Colonic mucosa (tissue), 4 donors: ENCODE data around the gene AFF2. TPM values are rescaled to one million over a fixed set of nuclear protein-coding genes. Genes with fewer than 3 reads are reported as not detected.

ENCODE experiments used
- DNase-seq: peaks from one replicate; pipeline ENCODE4 v3.0.0-alpha.2; 2020
- H3K27ac ChIP-seq: fragments of 200-600 bp; one replicate; pipeline ENCODE4 v1.8.0; 2021
- H3K27me3 ChIP-seq: fragments of 200-600 bp; one replicate; pipeline ENCODE4 v1.8.0; 2021
- H3K36me3 ChIP-seq: fragments of 200-600 bp; one replicate; pipeline ENCODE4 v1.8.0; 2021
- H3K4me1 ChIP-seq: fragments of 200-600 bp; one replicate; pipeline ENCODE4 v1.8.0; 2021; ENCODE audit warnings: mild to moderate bottlenecking
- H3K4me3 ChIP-seq: fragments of 200-600 bp; one replicate; pipeline ENCODE4 v1.8.0; 2021
- H3K9ac ChIP-seq, 2 donors: one replicate each; pipeline ENCODE4 v1.7.0; 2013; ENCODE audit warnings: control low read depth in 2 of 2, low read depth in 2 of 2, low read length in 2 of 2
- H3K9me3 ChIP-seq: fragments of 200-600 bp; one replicate; pipeline ENCODE4 v1.8.0; 2021
- intact Hi-C: fragments of 100-400 bp; cut with DNase I; formaldehyde crosslinking; loops from one replicate; pipeline ENCODE4 v1.14.1; 2022
- total RNA-seq, 2 donors: library from RNA; stranded (reverse); fragmentation: NEBNext Ultra II Directional in 1 of 2; extraction: Animal tissue kit (Norgen Biotek cat#: 25700) in 1 of 2; gene quantifications; one replicate each; pipeline ENCODE4 v1.2.1, GENCODE V29; 2021
- TF ChIP-seq, protein P1 (sequence below): fragments of 200-600 bp; IDR thresholded peaks from one replicate; pipeline ENCODE4 v1.8.0; 2022; ENCODE audit warnings: antibody characterized with exemption, mild to moderate bottlenecking
- donor health status: healthy.
- donor health status: DM: no; HTN: no; CAD: no.
- donor health status: DM: no; HTN: no; CAD: no.

The AFF2 gene
- total RNA-seq, 2 donors from 2014 or later: 0.05 to 0.12 TPM

DNA sequence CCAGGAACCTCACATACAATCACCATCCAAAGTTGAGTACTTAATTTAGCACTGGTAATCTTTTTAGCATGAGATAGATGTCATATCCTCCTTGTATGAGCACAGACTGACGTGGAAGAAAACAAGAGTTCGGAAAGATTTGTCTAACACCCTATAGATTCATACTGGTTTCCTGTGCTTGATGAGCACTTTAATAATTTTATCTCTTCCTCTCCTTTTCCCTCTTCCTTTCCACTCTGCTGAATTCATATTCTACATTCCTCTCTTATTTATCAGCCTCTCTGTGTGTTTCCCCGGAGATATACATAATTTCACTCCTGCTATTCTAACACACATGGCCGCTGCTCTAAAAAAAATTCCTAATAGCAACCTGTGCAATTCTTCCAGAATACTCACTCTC is 273.9 kb downstream of the AFF2 start:
- TF ChIP-seq, protein P1, sequence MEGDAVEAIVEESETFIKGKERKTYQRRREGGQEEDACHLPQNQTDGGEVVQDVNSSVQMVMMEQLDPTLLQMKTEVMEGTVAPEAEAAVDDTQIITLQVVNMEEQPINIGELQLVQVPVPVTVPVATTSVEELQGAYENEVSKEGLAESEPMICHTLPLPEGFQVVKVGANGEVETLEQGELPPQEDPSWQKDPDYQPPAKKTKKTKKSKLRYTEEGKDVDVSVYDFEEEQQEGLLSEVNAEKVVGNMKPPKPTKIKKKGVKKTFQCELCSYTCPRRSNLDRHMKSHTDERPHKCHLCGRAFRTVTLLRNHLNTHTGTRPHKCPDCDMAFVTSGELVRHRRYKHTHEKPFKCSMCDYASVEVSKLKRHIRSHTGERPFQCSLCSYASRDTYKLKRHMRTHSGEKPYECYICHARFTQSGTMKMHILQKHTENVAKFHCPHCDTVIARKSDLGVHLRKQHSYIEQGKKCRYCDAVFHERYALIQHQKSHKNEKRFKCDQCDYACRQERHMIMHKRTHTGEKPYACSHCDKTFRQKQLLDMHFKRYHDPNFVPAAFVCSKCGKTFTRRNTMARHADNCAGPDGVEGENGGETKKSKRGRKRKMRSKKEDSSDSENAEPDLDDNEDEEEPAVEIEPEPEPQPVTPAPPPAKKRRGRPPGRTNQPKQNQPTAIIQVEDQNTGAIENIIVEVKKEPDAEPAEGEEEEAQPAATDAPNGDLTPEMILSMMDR: no peak
- Histone ChIP-seq H3K4me1 (no peaks in the 10 kb centered on the region), H3K27me3 (no peaks in the 10 kb centered on the region), H3K4me3 (no peak overlapping the region), H3K36me3 (no peaks in the 10 kb centered on the region), H3K9me3 (no peaks in the 10 kb centered on the region), H3K9ac (no peak overlapping the region), H3K27ac (no peak overlapping the region)
- intact Hi-C loops: no loop called here
- no peak for DNase-seq

DNA sequence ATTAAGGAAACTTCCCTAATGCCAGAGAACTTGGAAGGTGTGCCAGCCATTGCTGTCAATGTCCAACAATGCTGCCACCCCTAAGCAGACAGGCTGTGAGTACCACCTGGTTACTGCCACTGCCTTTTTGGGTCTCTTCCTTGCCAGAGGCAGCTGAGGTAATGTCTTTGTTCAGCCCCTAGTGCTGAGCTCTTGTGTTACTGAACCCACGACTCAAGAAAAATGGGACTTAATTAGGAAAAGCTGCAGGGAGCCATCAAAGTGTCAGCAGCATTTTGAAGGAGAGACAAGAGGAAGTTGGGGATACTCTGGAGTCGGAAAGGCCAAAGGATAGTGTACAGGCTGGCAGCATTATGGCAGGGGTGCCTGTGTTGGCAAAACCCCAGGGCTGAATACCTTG is 283.7 kb downstream of the AFF2 start:
- TF ChIP-seq, protein P1: no peak
- no peak for DNase-seq
- H3K9me3 ChIP-seq: no peaks in the 10 kb centered on the region
- no peaks in the 10 kb centered on the region for H3K27me3 ChIP-seq
- no peaks in the 10 kb centered on the region for H3K4me1 ChIP-seq
- no peak overlapping the region for H3K27ac ChIP-seq
- intact Hi-C loops: no loop called here
- no peak overlapping the region for H3K9ac ChIP-seq
- H3K4me3 ChIP-seq: no peak overlapping the region
- no peaks in the 10 kb centered on the region for H3K36me3 ChIP-seq

DNA sequence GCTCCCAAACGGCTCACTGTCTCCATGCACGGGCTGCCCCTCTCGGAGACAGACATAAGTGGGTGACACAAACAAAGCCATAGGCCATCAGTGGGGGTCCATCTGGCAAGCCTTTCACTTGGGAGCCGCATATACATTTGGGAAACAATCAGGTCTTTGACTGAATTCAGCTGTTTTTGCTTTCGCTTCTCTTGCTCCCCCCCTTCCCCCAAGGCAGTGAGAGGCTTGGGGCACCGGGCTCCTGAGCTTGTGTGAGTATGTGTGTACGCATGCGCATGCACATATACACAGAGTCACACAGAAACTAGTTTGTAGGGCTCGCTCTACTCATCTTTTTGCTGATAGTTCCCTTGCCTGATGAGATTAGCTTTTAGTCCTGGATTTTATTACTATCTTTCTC is 284.4 kb downstream of the AFF2 start:
- Histone ChIP-seq H3K4me3 (no peak overlapping the region), H3K27me3 (no peaks in the 10 kb centered on the region), H3K4me1 (no peaks in the 10 kb centered on the region), H3K9me3 (no peaks in the 10 kb centered on the region), H3K36me3 (no peaks in the 10 kb centered on the region), H3K27ac (no peak overlapping the region), H3K9ac (no peak overlapping the region)
- DNase-seq: no peak
- intact Hi-C loops: no loop called here
- TF ChIP-seq, protein P1: no peak

DNA sequence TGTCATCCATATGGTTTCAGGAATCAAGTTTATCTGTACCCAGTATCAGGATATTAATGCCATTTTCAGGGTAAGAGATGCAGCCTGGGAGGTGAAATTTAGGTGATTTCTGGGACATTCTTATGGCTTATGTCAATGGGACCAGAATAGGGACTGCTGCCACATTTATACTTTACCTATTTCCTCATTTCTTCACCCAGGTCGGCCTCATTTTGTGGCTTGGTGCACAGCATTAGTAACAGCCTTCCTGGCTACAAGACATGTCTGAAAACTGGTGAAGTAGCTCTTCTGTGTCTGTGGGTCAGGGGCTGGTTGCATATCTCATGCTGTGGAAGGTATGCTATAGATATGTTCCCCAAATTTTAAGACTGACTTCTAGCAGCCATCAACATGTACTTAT is 284.8 kb downstream of the AFF2 start:
- Histone ChIP-seq H3K27me3 (no peaks in the 10 kb centered on the region), H3K27ac (no peak overlapping the region), H3K9me3 (no peaks in the 10 kb centered on the region), H3K9ac (no peak overlapping the region), H3K4me1 (no peaks in the 10 kb centered on the region), H3K36me3 (no peaks in the 10 kb centered on the region), H3K4me3 (no peak overlapping the region)
- no peak for DNase-seq
- TF ChIP-seq, protein P1: no peak
- intact Hi-C loops: no loop called here

DNA sequence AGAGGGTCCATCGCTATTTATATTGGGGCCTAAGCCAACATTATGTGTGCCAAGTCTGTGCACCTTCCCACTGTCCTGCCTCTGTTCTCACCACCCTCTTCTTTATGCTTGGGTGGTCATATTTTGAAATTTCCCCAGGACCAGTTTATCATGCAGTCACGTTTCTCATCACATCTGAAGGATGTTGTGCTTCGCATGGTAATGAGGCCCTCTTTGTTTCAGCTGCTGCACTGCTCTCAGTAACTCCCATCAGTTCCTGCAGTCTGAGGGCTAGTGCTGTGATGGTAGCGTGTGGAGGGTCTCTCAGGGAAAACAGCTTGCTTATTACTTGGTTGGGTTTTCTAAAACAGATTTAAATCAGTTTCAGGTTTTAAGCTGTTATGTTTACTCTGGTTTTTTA is 288.0 kb downstream of the AFF2 start:
- Histone ChIP-seq H3K4me3 (no peak overlapping the region), H3K36me3 (no peaks in the 10 kb centered on the region), H3K9me3 (no peaks in the 10 kb centered on the region), H3K9ac (no peak overlapping the region), H3K4me1 (no peaks in the 10 kb centered on the region), H3K27ac (no peak overlapping the region), H3K27me3 (no peaks in the 10 kb centered on the region)
- TF ChIP-seq, protein P1: no peak
- intact Hi-C loops: no loop called here
- DNase-seq: no peak

DNA sequence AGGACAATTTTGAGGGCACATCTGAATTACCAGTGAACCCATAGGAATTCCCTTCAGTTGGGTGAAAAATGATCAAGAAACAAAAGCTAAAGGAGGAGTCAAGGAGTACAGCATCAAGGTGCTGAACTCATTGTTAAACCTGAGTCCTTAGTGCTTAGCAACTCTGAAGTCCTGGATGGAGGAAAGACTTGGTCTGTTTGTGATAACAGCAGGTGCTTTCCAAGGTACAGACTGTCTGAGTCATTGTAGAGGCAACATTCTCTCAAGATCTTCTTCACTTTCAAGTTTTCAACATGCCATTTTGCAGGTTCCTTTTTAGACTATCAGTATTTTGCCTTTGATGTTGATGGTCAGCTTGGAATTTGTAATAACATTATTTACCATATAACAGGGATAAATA is 293.9 kb downstream of the AFF2 start:
- H3K4me3 ChIP-seq: no peak overlapping the region
- intact Hi-C loops: no loop called here
- TF ChIP-seq, protein P1: no peak
- no peaks in the 10 kb centered on the region for H3K27me3 ChIP-seq
- H3K27ac ChIP-seq: no peak overlapping the region
- no peak overlapping the region for H3K9ac ChIP-seq
- H3K4me1 ChIP-seq: no peaks in the 10 kb centered on the region
- no peaks in the 10 kb centered on the region for H3K36me3 ChIP-seq
- DNase-seq: no peak
- H3K9me3 ChIP-seq: no peaks in the 10 kb centered on the region
